ENCODE data around the gene PUSL1. TPM values are rescaled to one million over a fixed set of nuclear protein-coding genes. Genes with fewer than 3 reads are reported as not detected.

PUSL1 gene
- total and polyA plus RNA-seq, 2 of the 13 experiments (the other 11 are each of a cell fraction or from before 2014, with no cell fraction given), result 8.3 to 22.2 TPM

- TF ChIP-seq ZNF235 (CRISPR knock-in tag; IDR thresholded peaks at IDR 0.05; ENCODE audit: borderline replicate concordance) (peak; percentile 81; the same call in 1 of the 2 replicates), ETV5 (CRISPR knock-in tag; IDR thresholded peaks at IDR 0.05; ENCODE audit: borderline replicate concordance) (peak; percentile 11; the same call in 1 of the 2 replicates), TCF12 (IDR thresholded peaks at IDR 0.05) (no peak), TCF12 (CRISPR knock-in tag; IDR thresholded peaks at IDR 0.05) (no peak; the same call in 1 of the 2 replicates), ZNF263 (CRISPR knock-in tag; IDR thresholded peaks at IDR 0.05) (peak; percentile 46; the same call in 1 of the 2 replicates), SNAI1 (CRISPR knock-in tag; IDR thresholded peaks at IDR 0.05; ENCODE audit: borderline replicate concordance) (no peak), PRPF4 (IDR thresholded peaks at IDR 0.05; ENCODE audit: low read depth, low read length, poor library complexity, severe bottlenecking) (no peak), ATF7 (IDR thresholded peaks at IDR 0.05) (no peak), ATF7 (CRISPR knock-in tag; IDR thresholded peaks at IDR 0.05) (0 out of 2 replicates have a peak, but pooled peaks have one; percentile 47), ZGPAT (CRISPR knock-in tag; IDR thresholded peaks at IDR 0.05) (peak; percentile 77), HNRNPUL1 (IDR thresholded peaks at IDR 0.05; ENCODE audit: low read depth, low read length) (no peak), ZSCAN22 (CRISPR knock-in tag; IDR thresholded peaks at IDR 0.05) (no peak), TARDBP (CRISPR knock-in tag; IDR thresholded peaks at IDR 0.05) (peak; percentile 70), CTCF (CRISPR knock-in tag; IDR thresholded peaks at IDR 0.05) (peak; percentile 31), SSRP1 (CRISPR knock-in tag; IDR thresholded peaks at IDR 0.05) (no peak), JDP2 (CRISPR knock-in tag; IDR thresholded peaks at IDR 0.05; ENCODE audit: borderline replicate concordance) (no peak), TBP (CRISPR knock-in tag; IDR thresholded peaks at IDR 0.05) (no peak), ZFP90 (CRISPR knock-in tag; IDR thresholded peaks at IDR 0.05; ENCODE audit: borderline replicate concordance) (no peak), CCAR2 (optimal IDR thresholded peaks at IDR 0.05; ENCODE audit: low read depth, low read length) (no peak), ZNF317 (CRISPR knock-in tag; IDR thresholded peaks at IDR 0.05) (peak; percentile 57; the same call in 1 of the 2 replicates), GTF2F1 (IDR thresholded peaks at IDR 0.05; ENCODE audit: low read length) (no peak), HMGXB4 (CRISPR knock-in tag; IDR thresholded peaks at IDR 0.05; ENCODE audit: borderline replicate concordance in 1 of 2, low read depth in 1 of 2) (peak; percentile 27 to 54), SATB2 (CRISPR knock-in tag; IDR thresholded peaks at IDR 0.05) (peak; percentile 50; the same call in 1 of the 2 replicates), ZNF570 (CRISPR knock-in tag; IDR thresholded peaks at IDR 0.05; ENCODE audit: borderline replicate concordance) (no peak), ZBTB38 (CRISPR knock-in tag; IDR thresholded peaks at IDR 0.05) (peak; percentile 59; the same call in 1 of the 2 replicates), MAFF (IDR thresholded peaks at IDR 0.05; ENCODE audit: low read depth, low read length) (no peak), ZC3H4 (CRISPR knock-in tag; IDR thresholded peaks at IDR 0.05; ENCODE audit: borderline replicate concordance) (peak; percentile 80; the same call in 1 of the 2 replicates)
These were observed 51.5 kb downstream of the PUSL1 start (continued) for GRCh38 chr1:1359664-1360468.

Data from HepG2 (cell line).